Right renal cortex interstitium (tissue), 3 donors: ENCODE measurements around the gene FAM120C. TPM values are rescaled to one million over a fixed set of nuclear protein-coding genes. Genes with fewer than 3 reads are reported as not detected.
A peak's percentile ranks its signal among the peaks of the same experiment; 100 is the strongest.

Source experiments
- DNase-seq, 3 donors: peaks; one replicate each; pipeline ENCODE4 v3.0.0-alpha.2; 2013; ENCODE audit warnings: low read depth in 3 of 3, low spot score in 2 of 3
- polyA plus RNA-seq, 3 donors: library from polyadenylated mRNA; unstranded; fragments of 120-200 nt; gene quantifications; one replicate each; pipeline ENCODE4 v1.2.1, GENCODE V29; 2013; ENCODE audit not compliant: insufficient read length in 3 of 3

FAM120C gene
- polyA plus RNA-seq, 3 donors, result 7.8 to 9.5 (median 9.1) TPM

DNA sequence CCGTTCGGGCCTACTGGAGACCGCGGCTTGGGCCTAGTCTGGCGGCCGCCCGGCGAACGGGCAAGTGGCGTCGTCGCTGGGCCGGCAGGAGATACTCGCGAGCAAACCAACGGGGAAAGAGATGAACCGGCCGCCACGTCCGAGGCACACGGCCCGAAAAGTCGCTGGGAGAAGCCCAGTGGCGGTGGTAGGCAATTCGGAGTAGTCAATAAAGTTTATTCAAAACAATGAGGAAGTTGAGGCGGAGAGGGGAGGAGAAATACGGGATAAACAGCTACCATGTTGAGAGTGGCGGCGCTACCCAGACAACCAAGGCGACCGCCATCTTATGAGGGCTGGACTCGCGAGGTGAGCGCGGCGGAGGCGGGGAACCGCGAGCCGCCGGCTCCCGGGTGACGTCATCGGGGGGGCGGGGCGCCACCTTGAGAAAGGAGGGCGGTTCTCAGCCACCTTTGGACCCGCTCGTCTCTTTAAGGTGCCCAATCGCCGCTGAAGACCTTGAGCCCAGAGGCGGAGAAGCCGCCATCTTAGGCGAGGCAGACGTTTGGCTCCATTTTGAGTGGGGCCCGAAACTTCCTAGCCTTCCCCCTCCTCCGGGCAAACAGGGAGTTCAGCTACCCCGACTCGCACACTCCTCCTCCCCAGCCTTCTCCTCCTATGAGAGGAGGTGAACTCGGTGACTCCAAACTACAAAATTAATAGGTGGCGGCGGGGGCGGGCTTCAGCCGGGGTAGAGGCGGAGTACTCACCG lies 138.8 kb downstream of the FAM120C start, which contains the start of gene PHF8:
Gene PHF8, minus strand, starts transcription at position 348 of the 751 bp plus-strand sequence. CDS start 1,745 bp downstream, outside the sequence.
- DNase-seq, result peak; percentile 70 to 85 (median 85)

DNA sequence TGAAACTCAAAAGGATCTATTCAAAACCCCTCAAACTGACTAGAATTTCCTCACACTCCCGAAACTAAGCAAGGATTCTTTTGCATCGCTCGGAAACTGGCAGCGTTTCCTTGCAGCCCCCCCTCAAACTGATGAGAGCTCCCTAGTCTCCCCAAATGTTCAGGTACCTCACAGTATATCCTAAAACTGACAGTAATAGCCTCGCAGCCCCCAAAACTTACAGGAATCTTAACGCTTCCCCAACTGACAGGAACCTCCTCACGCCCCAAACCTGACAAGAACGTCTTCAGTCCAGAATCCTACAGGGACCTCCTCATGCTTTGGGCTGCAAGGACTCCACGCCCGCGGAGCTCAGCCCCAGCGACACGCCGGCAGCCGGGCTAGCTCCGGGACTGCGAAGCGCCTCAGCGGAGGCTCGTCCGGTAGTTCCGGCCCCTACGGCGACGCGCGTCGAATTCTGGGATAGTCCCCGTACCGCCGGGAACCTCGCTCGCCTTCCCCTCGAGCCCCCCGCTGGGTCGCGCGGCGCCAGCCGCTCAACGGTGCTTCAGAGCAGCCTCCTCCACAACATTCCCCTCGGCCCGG lies 139.4 kb downstream of the FAM120C start:
- DNase-seq, result no peak

DNA sequence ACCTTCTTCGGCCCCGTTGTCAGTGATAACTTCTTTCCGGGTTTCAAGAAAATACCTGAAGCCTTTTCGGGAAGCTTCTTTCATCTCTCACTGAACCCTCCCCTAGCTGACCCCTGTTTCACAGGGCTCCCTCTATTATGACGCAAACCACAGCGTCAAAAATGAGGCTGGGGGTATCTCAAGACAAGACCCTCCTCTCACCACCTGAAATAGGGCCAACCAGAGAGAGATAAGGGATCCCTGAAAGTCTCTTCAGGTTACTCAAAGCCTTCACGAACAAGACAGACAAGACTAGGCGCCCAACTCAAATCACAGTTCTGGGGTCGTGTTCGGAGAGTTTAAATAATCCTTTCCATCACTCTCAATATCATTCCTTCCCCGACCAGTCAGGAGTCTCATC lies 140.0 kb downstream of the FAM120C start:
- no peak for DNase-seq

DNA sequence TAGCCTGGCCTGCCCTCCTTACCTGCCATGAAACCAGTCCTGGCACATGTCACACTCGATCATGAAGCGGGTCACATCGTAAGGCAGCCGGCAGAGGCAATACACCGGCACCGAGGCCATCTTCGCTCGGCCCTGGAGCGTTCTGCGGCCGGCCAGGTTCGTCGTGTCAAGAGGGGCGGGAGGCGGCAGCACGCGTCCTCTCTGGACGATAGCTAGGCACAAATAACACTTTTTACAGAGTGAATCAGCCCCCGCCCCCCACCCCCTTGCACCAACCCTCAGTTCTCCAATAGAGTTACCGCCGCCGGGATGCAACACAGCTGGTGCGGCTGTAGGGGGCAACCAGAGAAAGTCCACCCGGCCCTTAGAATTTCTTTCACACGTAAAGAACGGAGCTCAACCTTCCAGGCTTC lies 140.4 kb downstream of the FAM120C start:
- DNase-seq, result peak in 1 of 3 donors; percentile 10

DNA sequence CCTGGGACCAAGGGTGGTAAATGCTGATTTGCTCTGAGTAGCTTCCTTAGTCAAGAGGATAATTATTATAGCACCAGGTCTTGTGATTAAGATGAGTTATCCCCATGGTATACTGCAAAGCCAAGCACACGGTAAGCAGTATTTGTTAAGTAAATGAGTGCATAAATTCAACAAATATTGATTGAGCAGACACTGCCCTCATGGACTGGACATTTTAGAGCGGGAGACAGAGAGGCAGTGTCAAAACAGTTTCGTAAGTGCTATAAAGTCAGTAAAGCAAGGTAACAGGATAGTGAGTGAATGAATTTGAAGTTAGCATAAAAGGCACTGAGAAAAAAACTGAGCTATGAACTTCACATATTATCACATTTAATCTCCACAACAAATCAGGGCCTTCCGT lies 152.7 kb downstream of the FAM120C start:
- no peak for DNase-seq

- DNase-seq, result peak in 1 of 3 donors; percentile 3
These were observed 153.4 kb downstream of the FAM120C start for GRCh38 chrX:54029529-54030143.

DNA sequence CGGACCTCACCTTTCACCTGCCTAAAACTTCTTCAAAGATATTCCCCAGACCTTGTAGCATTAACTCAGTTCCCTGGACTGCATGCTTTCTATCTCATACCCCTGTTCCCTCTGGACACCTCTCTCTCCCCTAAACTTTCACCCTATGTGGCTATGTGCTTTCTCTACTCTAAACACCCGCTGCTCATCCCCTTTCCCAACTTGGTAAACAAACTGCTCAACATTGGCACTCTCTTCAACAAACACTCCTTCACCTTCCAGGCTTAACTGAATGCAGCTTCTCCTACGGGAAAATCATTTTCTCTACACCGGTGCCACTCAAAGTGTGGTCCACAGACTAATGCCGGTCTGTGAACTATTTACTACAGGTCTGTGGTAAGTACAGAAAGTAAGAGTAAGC lies 158.7 kb downstream of the FAM120C start:
- DNase-seq, result no peak

Other genes starting within 250 kb of the FAM120C start
- 10 to 100 TPM; 27.4 to 29.4 (median 28.7) TPM for gene PHF8, start 138.8 kb downstream of the FAM120C start, polyA plus RNA-seq
- gene WNK3, start 174.8 kb upstream of the FAM120C start, polyA plus RNA-seq, result 1 to 10 TPM; 4.7 to 5.2 (median 4.7) TPM